Measurements from ENCODE around the gene LIG1. TPM values are rescaled to one million over a fixed set of nuclear protein-coding genes. Genes with fewer than 3 reads are reported as not detected.

Gene LIG1
- total and polyA plus RNA-seq, 9 of the 15 experiments (the other 6 are each of a cell fraction or from before 2014, with no cell fraction given): 9.6 to 114 (median 71.1) TPM

GRCh38 chr19:48108997-48109782, 61.0 kb downstream of the LIG1 start (continued):
- TF ChIP-seq YBX1 (IDR thresholded peaks at IDR 0.05): no peak

GRCh38 chr19:48103922-48104321, 66.2 kb downstream of the LIG1 start:
- Histone ChIP-seq H4K20me1 (replicated peaks; ENCODE audit: control insufficient read depth, insufficient read depth, low read length) (no peaks in the 10 kb centered on the region), H3K4me1 (replicated peaks in 1 of 2; ENCODE audit: control insufficient read depth in 2 of 2, insufficient read depth in 2 of 2, low read length in 2 of 2) (peaks cover 0 to 8% of the 10 kb centered on the region in 2 experiments; a peak in 2 of 5 replicates)

More at GRCh38 chr19:48103922-48104321, 66.2 kb downstream of the LIG1 start:
- Histone ChIP-seq H3K9me1 (ENCODE audit: control insufficient read depth, insufficient read depth, low read length) (no peaks in the 10 kb centered on the region), H3K27ac (ENCODE audit: extremely low read depth, low read depth, low read length) (no peak overlapping the region), H3K9me3 (replicated peaks; ENCODE audit: control insufficient read depth, insufficient read depth, low read depth, low read length) (no peaks in the 10 kb centered on the region), H3K9ac (ENCODE audit: insufficient read depth in 1 of 2, low read depth in 2 of 2, low read length in 2 of 2) (no peak overlapping the region), H3K27me3 (ENCODE audit: control insufficient read depth in 2 of 2, insufficient read depth in 2 of 2, low read length in 2 of 2) (no peaks in the 10 kb centered on the region; a peak in 1 of 5 replicates), H3K36me3 (ENCODE audit: control insufficient read depth, insufficient read depth, low read length) (no peaks in the 10 kb centered on the region), H2AFZ (ENCODE audit: low read depth, low read length) (no peak overlapping the region), H3K79me2 (ENCODE audit: control insufficient read depth, insufficient read depth, low read length) (no peaks in the 10 kb centered on the region), H3K4me3 (no peak overlapping the region), H3K4me2 (ENCODE audit: insufficient read depth, low read length) (no peak overlapping the region)
- DNase-seq (ENCODE audit: extremely low read depth in 1 of 4, low spot score in 3 of 4) (no peak), FAIRE-seq (no peak), ATAC-seq (no peak)
- in situ Hi-C loops (cut with MboI): loop anchor here (5.0 to 25.0 kb wide), 2 partner anchors 142 to 2008 kb away; no protein-coding TSS in a partner anchor
- CTCF ChIA-PET (ENCODE audit: low intra/inter-chr PET ratio): interaction anchor here (0.6 to 2.3 kb wide), 2 partner anchors 141 to 144 kb away, joined by 3 to 20 read pairs; no protein-coding TSS in a partner anchor
- no TSS peak for BruUV-seq (replicated peaks)
- TF ChIP-seq SFPQ (IDR thresholded peaks at IDR 0.05; ENCODE audit: low read depth, low read length) (no peak), LARP7 (IDR thresholded peaks at IDR 0.05) (no peak), RBM25 (IDR thresholded peaks at IDR 0.05; ENCODE audit: low read depth, low read length, severe bottlenecking) (peak; percentile 37), ZNF121 (CRISPR knock-in tag; conservative IDR thresholded peaks at IDR 0.05) (peak; percentile 99), BCOR (IDR thresholded peaks at IDR 0.05) (peak; percentile 24; the same call in 1 of the 2 replicates), MCM2 (IDR thresholded peaks at IDR 0.05; ENCODE audit: low read depth) (no peak)
- TF ChIP-seq, protein P1, sequence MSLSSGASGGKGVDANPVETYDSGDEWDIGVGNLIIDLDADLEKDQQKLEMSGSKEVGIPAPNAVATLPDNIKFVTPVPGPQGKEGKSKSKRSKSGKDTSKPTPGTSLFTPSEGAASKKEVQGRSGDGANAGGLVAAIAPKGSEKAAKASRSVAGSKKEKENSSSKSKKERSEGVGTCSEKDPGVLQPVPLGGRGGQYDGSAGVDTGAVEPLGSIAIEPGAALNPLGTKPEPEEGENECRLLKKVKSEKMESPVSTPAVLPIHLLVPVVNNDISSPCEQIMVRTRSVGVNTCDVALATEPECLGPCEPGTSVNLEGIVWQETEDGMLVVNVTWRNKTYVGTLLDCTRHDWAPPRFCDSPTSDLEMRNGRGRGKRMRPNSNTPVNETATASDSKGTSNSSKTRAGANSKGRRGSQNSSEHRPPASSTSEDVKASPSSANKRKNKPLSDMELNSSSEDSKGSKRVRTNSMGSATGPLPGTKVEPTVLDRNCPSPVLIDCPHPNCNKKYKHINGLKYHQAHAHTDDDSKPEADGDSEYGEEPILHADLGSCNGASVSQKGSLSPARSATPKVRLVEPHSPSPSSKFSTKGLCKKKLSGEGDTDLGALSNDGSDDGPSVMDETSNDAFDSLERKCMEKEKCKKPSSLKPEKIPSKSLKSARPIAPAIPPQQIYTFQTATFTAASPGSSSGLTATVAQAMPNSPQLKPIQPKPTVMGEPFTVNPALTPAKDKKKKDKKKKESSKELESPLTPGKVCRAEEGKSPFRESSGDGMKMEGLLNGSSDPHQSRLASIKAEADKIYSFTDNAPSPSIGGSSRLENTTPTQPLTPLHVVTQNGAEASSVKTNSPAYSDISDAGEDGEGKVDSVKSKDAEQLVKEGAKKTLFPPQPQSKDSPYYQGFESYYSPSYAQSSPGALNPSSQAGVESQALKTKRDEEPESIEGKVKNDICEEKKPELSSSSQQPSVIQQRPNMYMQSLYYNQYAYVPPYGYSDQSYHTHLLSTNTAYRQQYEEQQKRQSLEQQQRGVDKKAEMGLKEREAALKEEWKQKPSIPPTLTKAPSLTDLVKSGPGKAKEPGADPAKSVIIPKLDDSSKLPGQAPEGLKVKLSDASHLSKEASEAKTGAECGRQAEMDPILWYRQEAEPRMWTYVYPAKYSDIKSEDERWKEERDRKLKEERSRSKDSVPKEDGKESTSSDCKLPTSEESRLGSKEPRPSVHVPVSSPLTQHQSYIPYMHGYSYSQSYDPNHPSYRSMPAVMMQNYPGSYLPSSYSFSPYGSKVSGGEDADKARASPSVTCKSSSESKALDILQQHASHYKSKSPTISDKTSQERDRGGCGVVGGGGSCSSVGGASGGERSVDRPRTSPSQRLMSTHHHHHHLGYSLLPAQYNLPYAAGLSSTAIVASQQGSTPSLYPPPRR (CRISPR knock-in tag; IDR thresholded peaks at IDR 0.05; ENCODE audit: borderline replicate concordance): no peak
- intact Hi-C loops (cut with micrococcal nuclease): loop anchor here (10.0 kb wide), 1 partner anchor 191 kb away; no protein-coding TSS in a partner anchor
- WGBS (ENCODE audit: insufficient coverage, low coverage, missing lambda C conversion rate): 32% methylated on average over 5 of the region's 5 CpGs
- POLR2A ChIA-PET: no interaction called here

All from K562 (cell line).